GM18951 (cell line): Measurements from ENCODE around the gene PARD3B.

Experiments used
- POLR2A ChIP-seq: IDR thresholded peaks from 4 replicates; pipeline ENCODE4 v1.6.1; 2011; ENCODE audit warnings: mild to moderate bottlenecking; ENCODE audit not compliant: insufficient read length, insufficient read depth; ENCODE audit errors: extremely low read depth
- in situ Hi-C: fragments of 300-500 bp; cut with MboI; formaldehyde crosslinking; loops from one replicate; pipeline ENCODE4 v1.12.0; 2022; ENCODE audit warnings: low sequenced_read_pairs, mixed read lengths, inconsistent platforms; ENCODE audit not compliant: unreplicated experiment

Gene PARD3B

GRCh38 chr2:204923957-204924356 is 378.7 kb downstream of the PARD3B start:
- in situ Hi-C loops, result no loop called here
- no peak for TF ChIP-seq POLR2A

- in situ Hi-C loops, result no loop called here
- no peak for TF ChIP-seq POLR2A
These were observed 386.3 kb downstream of the PARD3B start for GRCh38 chr2:204931562-204931961.

- no peak for TF ChIP-seq POLR2A
- in situ Hi-C loops, result no loop called here
These were observed 388.6 kb downstream of the PARD3B start for GRCh38 chr2:204933735-204934374.

GRCh38 chr2:204944927-204945326 is 399.7 kb downstream of the PARD3B start:
- TF ChIP-seq POLR2A, result no peak
- in situ Hi-C loops, result no loop called here

GRCh38 chr2:204945376-204945775 is 400.1 kb downstream of the PARD3B start:
- in situ Hi-C loops, result no loop called here
- no peak for TF ChIP-seq POLR2A

- TF ChIP-seq POLR2A, result no peak
- in situ Hi-C loops, result no loop called here
These were observed 401.6 kb downstream of the PARD3B start for GRCh38 chr2:204946892-204947291.

- in situ Hi-C loops, result no loop called here
These were observed 402.1 kb downstream of the PARD3B start for GRCh38 chr2:204947405-204947804.

GRCh38 chr2:204948024-204948763 is 402.9 kb downstream of the PARD3B start:
- in situ Hi-C loops, result no loop called here
- no peak for TF ChIP-seq POLR2A

More at GRCh38 chr2:204947405-204947804, 402.1 kb downstream of the PARD3B start:
- no peak for TF ChIP-seq POLR2A

GRCh38 chr2:204948822-204949221 is 403.5 kb downstream of the PARD3B start:
- in situ Hi-C loops, result no loop called here
- TF ChIP-seq POLR2A, result no peak

GRCh38 chr2:204950695-204951346 is 405.5 kb downstream of the PARD3B start:
- no peak for TF ChIP-seq POLR2A
- in situ Hi-C loops, result no loop called here

GRCh38 chr2:204958371-204958770 is 413.1 kb downstream of the PARD3B start:
- in situ Hi-C loops, result no loop called here

GRCh38 chr2:204964414-204964813 is 419.1 kb downstream of the PARD3B start:
- in situ Hi-C loops, result no loop called here
- TF ChIP-seq POLR2A, result no peak

More at GRCh38 chr2:204958371-204958770, 413.1 kb downstream of the PARD3B start:
- TF ChIP-seq POLR2A, result no peak

- in situ Hi-C loops, result no loop called here
These were observed 421.0 kb downstream of the PARD3B start for GRCh38 chr2:204966245-204966644.

More at GRCh38 chr2:204966245-204966644, 421.0 kb downstream of the PARD3B start:
- no peak for TF ChIP-seq POLR2A
